ENCODE data around the gene OSBPL6.

Gene OSBPL6

GRCh38 chr2:178230396-178230795 is 36.1 kb downstream of the OSBPL6 start:
- Histone ChIP-seq H3K9me3 (ENCODE audit: insufficient read depth, low read depth, low read length) (no peaks in the 10 kb centered on the region), H3K27me3 (ENCODE audit: insufficient read depth, low read length) (no peaks in the 10 kb centered on the region), H3K79me1 (ENCODE audit: low read length) (no peaks in the 10 kb centered on the region), H2BK12ac (ENCODE audit: low read length) (no peak overlapping the region), H3K4ac (ENCODE audit: low read depth, low read length) (no peak overlapping the region), H3K4me1 (ENCODE audit: control insufficient read depth in 1 of 2, insufficient read depth in 2 of 2, low read length in 2 of 2) (no peaks in the 10 kb centered on the region), H2AK5ac (ENCODE audit: low read length) (no peak overlapping the region), H3K4me3 (ENCODE audit: low read depth, low read length) (no peak overlapping the region), H3K36me3 (ENCODE audit: control insufficient read depth in 1 of 2, insufficient read depth in 2 of 2, low read length in 2 of 2) (no peaks in the 10 kb centered on the region), H4K12ac (ENCODE audit: low read depth, low read length) (no peak overlapping the region), H4K8ac (ENCODE audit: low read depth, low read length) (no peak overlapping the region), H3K9ac (ENCODE audit: low read length) (no peak overlapping the region), H3K18ac (ENCODE audit: low read length) (no peak overlapping the region), H3K27ac (ENCODE audit: low read depth, low read length) (no peak overlapping the region), H3K4me2 (ENCODE audit: low read length) (no peak overlapping the region), H2BK120ac (ENCODE audit: insufficient read depth, low read length, poor library complexity) (no peak overlapping the region), H2BK5ac (ENCODE audit: low read depth, low read length, poor library complexity) (no peak overlapping the region), H3K23ac (ENCODE audit: low read length) (no peak overlapping the region), H4K91ac (ENCODE audit: low read depth, low read length) (no peak overlapping the region), H3K14ac (ENCODE audit: low read length) (no peak overlapping the region), H3K79me2 (ENCODE audit: control insufficient read depth, insufficient read depth, low read length, poor library complexity) (no peaks in the 10 kb centered on the region), H2AFZ (ENCODE audit: insufficient read depth, low read length, poor library complexity) (no peak overlapping the region)
- no CpG with 5 or more reads among the region's 4 CpGs for WGBS (ENCODE audit: extremely low coverage, insufficient coverage, insufficient read length)
- DNase-seq: no peak

- no peak overlapping the region for H3K4me2 ChIP-seq (ENCODE audit: low read length)
- H4K12ac ChIP-seq (ENCODE audit: low read depth, low read length): no peak overlapping the region
- H4K91ac ChIP-seq (ENCODE audit: low read depth, low read length): no peak overlapping the region
- H3K79me1 ChIP-seq (ENCODE audit: low read length): no peaks in the 10 kb centered on the region
- no peak overlapping the region for H2BK12ac ChIP-seq (ENCODE audit: low read length)
- no peak overlapping the region for H2AFZ ChIP-seq (ENCODE audit: insufficient read depth, low read length, poor library complexity)
- no peak overlapping the region for H3K14ac ChIP-seq (ENCODE audit: low read length)
- H3K27ac ChIP-seq (ENCODE audit: low read depth, low read length): no peak overlapping the region
- H3K4ac ChIP-seq (ENCODE audit: low read depth, low read length): no peak overlapping the region
- no peak overlapping the region for H2AK5ac ChIP-seq (ENCODE audit: low read length)
- H3K9me3 ChIP-seq (ENCODE audit: insufficient read depth, low read depth, low read length): no peaks in the 10 kb centered on the region
- DNase-seq: no peak
- no peaks in the 10 kb centered on the region for H3K4me1 ChIP-seq (ENCODE audit: control insufficient read depth in 1 of 2, insufficient read depth in 2 of 2, low read length in 2 of 2)
- H4K8ac ChIP-seq (ENCODE audit: low read depth, low read length): no peak overlapping the region
- H3K36me3 ChIP-seq (ENCODE audit: control insufficient read depth in 1 of 2, insufficient read depth in 2 of 2, low read length in 2 of 2): no peaks in the 10 kb centered on the region
- no peak overlapping the region for H3K23ac ChIP-seq (ENCODE audit: low read length)
- H3K9ac ChIP-seq (ENCODE audit: low read length): no peak overlapping the region
- H3K27me3 ChIP-seq (ENCODE audit: insufficient read depth, low read length): no peaks in the 10 kb centered on the region
- H3K18ac ChIP-seq (ENCODE audit: low read length): no peak overlapping the region
- no peak overlapping the region for H2BK120ac ChIP-seq (ENCODE audit: insufficient read depth, low read length, poor library complexity)
- H3K79me2 ChIP-seq (ENCODE audit: control insufficient read depth, insufficient read depth, low read length, poor library complexity): no peaks in the 10 kb centered on the region
- no peak overlapping the region for H2BK5ac ChIP-seq (ENCODE audit: low read depth, low read length, poor library complexity)
- H3K4me3 ChIP-seq (ENCODE audit: low read depth, low read length): no peak overlapping the region
- no CpG with 5 or more reads among the region's 3 CpGs for WGBS (ENCODE audit: extremely low coverage, insufficient coverage, insufficient read length)
Observed at GRCh38 chr2:178233428-178233827, 39.1 kb downstream of the OSBPL6 start.

- Histone ChIP-seq H2BK12ac (ENCODE audit: low read length) (no peak overlapping the region), H3K18ac (ENCODE audit: low read length) (no peak overlapping the region), H3K14ac (ENCODE audit: low read length) (no peak overlapping the region), H2AFZ (ENCODE audit: insufficient read depth, low read length, poor library complexity) (no peak overlapping the region), H3K36me3 (ENCODE audit: control insufficient read depth in 1 of 2, insufficient read depth in 2 of 2, low read length in 2 of 2) (no peaks in the 10 kb centered on the region), H3K4me3 (ENCODE audit: low read depth, low read length) (no peak overlapping the region), H2BK5ac (ENCODE audit: low read depth, low read length, poor library complexity) (no peak overlapping the region), H3K4me2 (ENCODE audit: low read length) (no peak overlapping the region), H3K4ac (ENCODE audit: low read depth, low read length) (no peak overlapping the region), H3K79me2 (ENCODE audit: control insufficient read depth, insufficient read depth, low read length, poor library complexity) (no peaks in the 10 kb centered on the region), H4K12ac (ENCODE audit: low read depth, low read length) (no peak overlapping the region), H2AK5ac (ENCODE audit: low read length) (no peak overlapping the region), H2BK120ac (ENCODE audit: insufficient read depth, low read length, poor library complexity) (no peak overlapping the region), H3K9me3 (ENCODE audit: insufficient read depth, low read depth, low read length) (no peaks in the 10 kb centered on the region), H3K4me1 (ENCODE audit: control insufficient read depth in 1 of 2, insufficient read depth in 2 of 2, low read length in 2 of 2) (no peaks in the 10 kb centered on the region), H3K27ac (ENCODE audit: low read depth, low read length) (no peak overlapping the region), H4K8ac (ENCODE audit: low read depth, low read length) (no peak overlapping the region), H3K9ac (ENCODE audit: low read length) (no peak overlapping the region), H3K79me1 (ENCODE audit: low read length) (no peaks in the 10 kb centered on the region), H3K23ac (ENCODE audit: low read length) (no peak overlapping the region), H4K91ac (ENCODE audit: low read depth, low read length) (no peak overlapping the region), H3K27me3 (ENCODE audit: insufficient read depth, low read length) (no peaks in the 10 kb centered on the region)
- WGBS (ENCODE audit: extremely low coverage, insufficient coverage, insufficient read length): no CpG with 5 or more reads among the region's 1 CpG
- no peak for DNase-seq
Observed at GRCh38 chr2:178234648-178235047, 40.3 kb downstream of the OSBPL6 start.

GRCh38 chr2:178237488-178238153 is 43.3 kb downstream of the OSBPL6 start:
- Histone ChIP-seq H3K27ac (ENCODE audit: low read depth, low read length) (no peak overlapping the region), H4K8ac (ENCODE audit: low read depth, low read length) (no peak overlapping the region), H2AK5ac (ENCODE audit: low read length) (no peak overlapping the region), H3K36me3 (ENCODE audit: control insufficient read depth in 1 of 2, insufficient read depth in 2 of 2, low read length in 2 of 2) (no peaks in the 10 kb centered on the region), H3K4me1 (ENCODE audit: control insufficient read depth in 1 of 2, insufficient read depth in 2 of 2, low read length in 2 of 2) (no peaks in the 10 kb centered on the region), H3K9me3 (ENCODE audit: insufficient read depth, low read depth, low read length) (no peaks in the 10 kb centered on the region), H3K18ac (ENCODE audit: low read length) (no peak overlapping the region), H2BK12ac (ENCODE audit: low read length) (no peak overlapping the region), H3K27me3 (ENCODE audit: insufficient read depth, low read length) (no peaks in the 10 kb centered on the region), H3K79me1 (ENCODE audit: low read length) (no peaks in the 10 kb centered on the region), H2BK5ac (ENCODE audit: low read depth, low read length, poor library complexity) (no peak overlapping the region), H3K4me3 (ENCODE audit: low read depth, low read length) (no peak overlapping the region), H3K4ac (ENCODE audit: low read depth, low read length) (no peak overlapping the region), H2BK120ac (ENCODE audit: insufficient read depth, low read length, poor library complexity) (no peak overlapping the region), H3K9ac (ENCODE audit: low read length) (no peak overlapping the region), H4K91ac (ENCODE audit: low read depth, low read length) (no peak overlapping the region), H3K79me2 (ENCODE audit: control insufficient read depth, insufficient read depth, low read length, poor library complexity) (no peaks in the 10 kb centered on the region), H3K14ac (ENCODE audit: low read length) (no peak overlapping the region), H3K4me2 (ENCODE audit: low read length) (no peak overlapping the region), H3K23ac (ENCODE audit: low read length) (no peak overlapping the region), H4K12ac (ENCODE audit: low read depth, low read length) (no peak overlapping the region), H2AFZ (ENCODE audit: insufficient read depth, low read length, poor library complexity) (no peak overlapping the region)
- WGBS (ENCODE audit: extremely low coverage, insufficient coverage, insufficient read length): 100% methylated on average over 1 of the region's 1 CpG
- no peak for DNase-seq

Measured in trophoblast cell (in vitro differentiated cells and primary cell).